HG03108 (cell line): ENCODE measurements around the gene PPFIBP2.
"Not testable (repeated sequence)": the region's sequence is repeated elsewhere in the genome, so short reads cannot be mapped to it uniquely, and the experiment has no call there.

Source experiments
- ATAC-seq: cut with Tn5 transposase; IDR thresholded peaks from one replicate; pipeline ENCODE4 v1.9.1; 2021; ENCODE audit warnings: moderate library complexity; ENCODE audit not compliant: unreplicated experiment

The PPFIBP2 gene

DNA sequence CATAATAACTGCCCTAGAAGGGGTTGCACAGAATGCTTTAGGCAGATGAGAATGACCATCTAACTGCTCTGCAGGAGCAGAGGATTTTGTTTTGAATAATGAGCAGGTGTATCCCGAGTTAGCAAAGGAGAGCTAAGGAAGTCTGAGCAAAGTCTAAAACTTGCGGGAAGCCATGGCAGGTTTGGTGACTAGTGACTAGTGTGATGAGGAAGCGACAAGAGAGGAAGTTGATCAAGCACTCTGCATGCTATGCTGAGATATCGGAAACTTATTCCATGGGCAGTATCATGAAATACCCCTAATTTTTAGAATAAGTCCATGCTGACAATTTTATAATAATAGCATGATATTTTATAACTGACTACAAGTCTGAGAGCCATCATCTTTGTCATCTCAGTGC lies 15.6 kb upstream of the PPFIBP2 start:
- no peak for ATAC-seq

DNA sequence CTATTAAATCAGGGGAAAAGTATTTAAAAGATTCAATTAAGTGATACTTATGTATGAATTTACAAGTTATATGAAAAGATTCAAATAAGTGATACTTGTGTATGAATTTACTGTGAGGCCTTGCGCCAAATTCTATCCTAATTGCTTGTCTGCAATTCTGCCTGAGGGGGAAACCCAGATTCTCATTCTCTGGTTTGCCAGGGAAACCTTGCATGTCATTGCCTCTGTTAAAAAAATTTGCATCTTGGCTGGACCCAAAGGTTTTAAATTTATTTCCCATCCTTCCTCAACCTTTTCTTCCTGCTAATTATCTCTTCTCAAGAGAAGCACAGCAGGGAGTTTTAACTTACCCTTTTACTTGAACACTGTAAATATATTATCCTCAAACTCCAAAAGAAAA lies 14.7 kb upstream of the PPFIBP2 start:
- ATAC-seq = no peak

DNA sequence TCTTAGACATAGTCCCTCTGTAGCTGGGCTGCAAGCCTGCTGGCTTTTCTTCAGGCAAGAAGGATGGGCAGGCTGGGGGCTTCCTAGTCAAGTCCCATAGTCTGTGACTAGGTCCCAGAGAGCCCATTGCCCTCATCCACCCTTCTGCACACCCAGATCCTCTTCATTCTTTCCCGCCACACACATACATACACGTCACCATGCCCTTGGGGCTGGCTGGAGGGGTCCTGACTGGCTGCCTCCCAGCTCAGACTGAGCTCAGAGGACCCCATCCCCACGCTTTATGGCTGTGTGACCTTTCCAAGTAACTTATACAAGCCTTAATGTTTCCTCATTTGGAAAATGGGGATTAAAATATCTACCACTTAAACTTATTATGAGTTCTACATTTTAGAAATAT lies 13.5 kb upstream of the PPFIBP2 start:
- ATAC-seq = no peak

DNA sequence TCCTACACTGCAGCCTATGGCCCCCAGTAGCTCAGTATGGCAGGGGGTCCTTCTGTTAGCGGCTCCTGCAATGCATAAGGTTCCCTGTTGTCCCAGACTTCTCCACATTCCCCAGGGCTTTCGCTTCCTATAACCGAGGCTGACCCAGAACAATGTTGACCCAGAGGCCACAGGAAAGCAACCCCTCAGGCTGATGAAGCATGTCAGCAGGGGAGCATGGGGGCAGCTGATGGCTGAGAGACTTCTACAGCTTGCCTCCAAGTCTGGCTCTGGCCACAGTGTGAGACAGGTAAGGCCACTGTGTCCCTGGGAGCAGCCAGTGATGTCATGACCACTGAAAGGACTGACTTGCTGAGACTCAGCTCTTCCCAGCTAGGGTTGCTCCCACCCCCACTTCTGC lies 12.5 kb upstream of the PPFIBP2 start:
- no peak for ATAC-seq

DNA sequence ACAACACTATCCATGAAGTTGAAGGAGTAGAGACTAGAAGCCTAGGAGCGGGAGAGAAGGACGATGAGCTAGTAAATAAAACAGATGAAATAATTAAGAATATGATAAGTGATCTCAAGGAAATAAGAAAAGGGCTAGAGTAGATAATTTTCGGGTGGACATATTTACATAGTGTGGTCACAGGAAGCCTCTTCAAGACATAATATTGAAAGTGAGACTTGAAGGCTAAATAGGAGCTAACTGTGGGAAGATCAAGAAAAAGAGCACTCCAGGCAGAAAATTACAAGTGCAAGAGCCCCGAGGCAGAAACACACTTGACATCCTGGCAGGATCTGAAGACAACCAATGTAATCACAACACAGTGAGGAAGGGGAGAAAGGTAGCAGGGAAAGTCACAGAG lies 11.9 kb upstream of the PPFIBP2 start:
- no peak for ATAC-seq

DNA sequence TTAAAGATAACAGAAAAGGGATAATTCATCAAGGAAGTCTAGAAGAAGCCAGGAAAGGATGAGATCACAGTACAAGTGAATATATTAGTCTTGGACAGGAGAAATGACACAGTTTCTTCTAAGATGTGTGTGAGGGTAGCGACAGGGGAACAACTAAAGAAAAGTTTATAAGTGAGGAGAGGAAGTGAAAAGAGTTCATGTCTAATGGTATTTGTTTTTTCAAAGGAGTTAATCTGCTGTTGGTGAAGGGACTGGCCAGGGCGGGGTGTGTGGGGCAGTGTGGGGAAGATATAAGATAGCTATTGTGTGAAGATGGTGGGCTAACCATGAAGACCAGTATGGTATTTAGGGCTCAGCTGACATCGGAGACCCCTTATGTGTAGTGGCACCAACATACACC lies 7.6 kb upstream of the PPFIBP2 start:
- no peak for ATAC-seq

DNA sequence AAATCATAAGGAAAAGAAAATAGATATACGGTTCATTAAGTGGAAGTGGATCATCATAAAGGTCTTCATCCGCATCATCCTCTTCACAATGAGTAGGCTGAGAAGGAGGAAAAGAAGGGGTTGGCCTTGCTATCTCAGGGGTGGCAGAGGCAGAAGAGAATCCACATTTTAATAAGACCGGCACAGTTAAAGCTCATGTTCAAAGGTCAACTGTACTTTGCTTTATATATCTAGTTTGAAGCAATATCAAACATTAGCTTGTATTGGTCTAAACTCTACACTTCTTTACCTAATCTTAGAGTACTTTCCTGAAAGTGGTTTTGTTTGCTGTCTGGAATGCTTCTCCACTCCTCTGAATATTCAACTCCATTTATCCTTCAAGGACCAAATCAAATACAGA lies 5.7 kb upstream of the PPFIBP2 start:
- ATAC-seq = no peak

DNA sequence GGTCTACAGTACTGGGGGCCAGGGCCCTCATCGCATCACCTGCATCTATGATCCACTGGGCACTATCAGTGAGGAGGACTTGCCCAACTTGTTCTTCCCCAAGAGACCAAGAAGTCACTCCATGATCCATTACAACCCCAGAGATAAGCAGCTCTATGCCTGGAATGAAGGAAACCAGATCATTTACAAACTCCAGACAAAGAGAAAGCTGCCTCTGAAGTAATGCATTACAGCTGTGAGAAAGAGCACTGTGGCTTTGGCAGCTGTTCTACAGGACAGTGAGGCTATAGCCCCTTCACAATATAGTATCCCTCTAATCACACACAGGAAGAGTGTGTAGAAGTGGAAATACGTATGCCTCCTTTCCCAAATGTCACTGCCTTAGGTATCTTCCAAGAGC lies 3.8 kb upstream of the PPFIBP2 start:
- ATAC-seq = no peak

DNA sequence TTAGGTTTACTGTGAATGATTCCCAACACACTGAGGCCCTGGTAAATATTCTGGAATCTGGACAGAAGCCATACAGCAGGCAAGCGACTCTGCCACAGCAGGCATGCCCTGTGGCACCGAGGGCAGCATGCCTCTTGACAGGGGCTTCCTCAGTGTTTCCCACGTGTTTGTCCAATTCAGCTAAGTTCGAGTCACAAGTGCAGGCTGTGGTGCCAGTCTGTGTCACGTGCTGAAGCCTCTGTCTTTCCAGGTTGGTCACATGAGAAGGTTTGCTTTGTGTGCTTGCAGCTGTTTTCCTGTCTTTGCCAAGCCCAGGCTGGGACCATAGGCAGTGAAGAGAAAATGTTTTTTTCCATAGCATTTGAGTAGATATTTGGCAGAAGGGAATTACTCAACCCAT lies 2.4 kb upstream of the PPFIBP2 start:
- ATAC-seq = no peak

DNA sequence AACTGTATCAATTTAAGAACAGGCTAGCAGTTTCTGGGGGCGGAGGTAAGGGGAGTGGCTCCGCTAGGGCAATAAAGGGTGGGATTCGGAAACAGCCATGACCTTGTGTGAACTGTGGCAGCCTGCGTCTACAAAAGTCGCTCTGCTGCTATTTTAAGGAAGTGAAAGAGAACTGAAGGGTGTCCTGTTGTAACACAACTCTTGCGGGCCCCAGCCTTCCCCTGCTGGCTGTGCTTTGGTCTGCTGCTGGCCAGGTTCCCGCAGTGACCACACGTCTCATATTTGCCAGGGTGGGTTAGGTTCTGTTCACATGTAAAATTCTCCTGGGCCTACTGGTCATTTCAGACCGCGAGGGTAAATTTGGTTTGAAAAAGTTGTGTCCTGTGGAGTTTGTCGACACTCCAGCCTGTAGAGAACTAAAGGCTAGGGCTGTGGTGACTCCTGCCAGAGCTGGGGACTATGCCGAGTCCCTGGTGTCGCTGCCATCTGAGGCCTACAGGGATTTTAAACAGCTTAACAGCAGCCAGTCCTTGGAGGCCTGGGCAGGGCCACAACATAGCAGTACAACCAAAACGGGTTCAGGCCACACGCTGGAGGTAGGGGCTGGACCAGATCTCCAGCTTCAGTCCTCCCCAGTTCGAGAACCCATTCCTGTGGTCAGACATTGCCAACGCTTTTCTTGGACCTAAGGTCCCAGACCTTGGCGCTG lies 1.1 kb upstream of the PPFIBP2 start:
- ATAC-seq = peak; percentile 64

DNA sequence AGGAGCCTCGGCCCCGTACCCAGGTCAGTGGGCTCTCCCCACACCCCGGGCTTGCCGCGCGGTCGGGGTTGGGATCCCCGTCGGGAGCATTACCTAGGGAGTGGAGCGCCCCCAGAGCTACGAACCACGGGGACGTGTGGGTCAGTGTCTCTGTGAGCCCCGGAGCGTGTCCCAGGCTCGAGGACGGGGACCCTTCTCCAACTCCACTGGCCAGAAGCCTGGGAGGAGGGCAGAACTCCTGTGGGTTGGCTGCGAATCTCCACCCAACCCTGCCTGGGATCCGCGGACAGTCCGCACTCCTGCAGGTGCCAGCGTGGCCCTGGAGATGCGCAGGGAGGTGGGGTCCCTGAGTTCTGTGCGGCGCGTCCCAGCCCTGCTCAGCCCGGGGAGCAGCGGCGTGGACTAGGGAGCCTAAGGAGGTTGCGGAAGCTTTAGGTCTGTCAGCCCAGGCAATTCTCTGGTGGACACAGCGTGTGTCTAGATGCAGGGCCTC lies 346 bp downstream of the PPFIBP2 start:
- ATAC-seq = no peak

DNA sequence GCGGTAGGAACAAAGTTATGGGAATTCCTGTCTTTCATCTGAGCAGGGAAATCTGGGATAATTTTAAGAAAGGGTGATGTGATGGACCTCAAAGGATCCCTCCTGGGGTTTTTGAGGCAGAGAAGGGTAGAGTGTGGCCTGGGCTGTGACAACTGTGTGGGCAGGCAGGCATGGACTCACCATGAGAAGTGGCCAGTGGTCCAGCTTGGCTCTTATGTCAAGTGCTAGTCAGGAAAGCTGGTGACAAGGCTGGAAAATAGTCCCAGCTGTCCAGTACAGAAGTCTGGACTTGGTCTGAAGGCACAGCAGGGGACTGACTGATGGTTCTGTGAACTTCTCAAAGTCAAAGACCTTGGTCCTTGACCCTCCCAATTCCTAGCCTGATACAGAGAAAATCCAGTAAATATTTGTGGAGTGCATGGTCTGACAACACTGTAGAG lies 1.7 kb downstream of the PPFIBP2 start:
- no peak for ATAC-seq

DNA sequence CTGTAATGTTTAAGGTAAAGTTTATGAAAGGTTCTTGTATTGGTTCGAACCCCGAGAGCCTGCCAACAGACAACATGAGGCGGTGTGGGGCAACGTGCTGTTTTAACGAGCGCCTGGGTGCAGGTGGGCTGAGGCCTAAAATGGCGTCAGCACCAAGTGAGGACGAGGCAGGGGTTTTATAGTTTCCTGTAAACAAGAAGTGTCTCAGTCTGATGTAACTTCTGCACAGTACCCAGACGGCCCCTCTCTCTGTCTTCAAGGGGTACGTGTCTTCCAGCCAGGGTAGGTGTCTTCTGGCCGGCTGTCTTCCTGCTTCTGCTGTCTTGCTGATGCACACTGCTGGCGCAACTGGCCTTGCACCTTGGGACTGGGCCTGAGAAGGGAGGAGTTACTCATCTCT lies 2.7 kb downstream of the PPFIBP2 start:
- ATAC-seq = no peak

DNA sequence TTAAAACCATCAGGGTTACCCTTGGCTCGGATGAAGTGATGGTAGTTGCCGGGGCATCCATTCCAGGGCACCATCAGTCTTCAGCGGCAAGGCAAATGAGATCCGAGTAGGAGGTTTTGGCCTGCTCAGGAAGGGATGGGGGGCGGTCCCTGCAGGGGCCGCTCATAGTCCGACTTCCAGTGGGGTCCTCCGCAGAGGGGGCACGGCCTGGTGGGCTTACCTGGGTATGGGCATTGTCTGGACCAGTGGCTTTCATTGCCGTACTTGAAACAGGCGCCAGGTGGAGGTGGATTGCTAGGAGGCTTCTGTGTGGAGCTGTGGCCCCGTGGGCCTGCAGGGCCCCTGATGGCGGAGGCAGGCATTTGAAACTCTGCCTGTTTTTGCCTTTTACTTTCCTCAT lies 3.9 kb downstream of the PPFIBP2 start:
- not testable (repeated sequence) for ATAC-seq

DNA sequence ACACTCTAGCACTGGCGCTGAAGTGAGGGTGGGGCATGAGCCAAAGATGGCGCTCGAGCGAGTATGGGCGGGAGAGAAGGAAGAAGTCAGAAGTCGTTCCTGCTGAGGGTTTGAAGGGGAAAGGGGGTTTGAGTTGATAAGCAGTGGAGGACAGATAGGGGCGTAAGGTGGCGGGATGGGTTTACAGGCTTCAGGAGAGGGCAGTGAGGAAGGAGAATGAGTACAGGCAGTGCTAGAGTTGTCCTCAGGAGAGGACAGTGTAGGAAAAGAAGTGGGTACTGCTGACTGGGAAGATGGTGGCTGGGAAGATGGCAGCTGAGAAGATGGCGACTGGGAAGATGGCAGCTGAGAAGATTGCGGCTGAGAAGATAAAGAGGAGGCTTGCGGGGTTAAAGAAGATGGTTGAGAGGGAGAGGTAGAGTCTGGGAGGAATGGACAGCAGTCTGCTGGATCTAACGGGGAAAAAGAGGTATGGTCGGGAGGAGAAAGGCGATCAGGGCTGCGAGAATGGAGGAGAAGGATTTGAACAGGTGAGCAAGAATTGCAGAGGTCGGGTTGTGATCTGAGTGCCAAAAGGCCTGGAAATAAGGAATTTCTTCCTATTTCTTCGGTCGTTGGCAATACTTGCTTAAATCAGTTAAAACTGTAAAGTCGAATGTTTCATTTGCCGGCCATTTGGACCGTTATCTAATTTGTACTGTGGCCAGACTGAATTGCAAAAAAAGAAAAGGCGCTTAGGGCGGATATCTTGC lies 5.2 kb downstream of the PPFIBP2 start:
- no peak for ATAC-seq

DNA sequence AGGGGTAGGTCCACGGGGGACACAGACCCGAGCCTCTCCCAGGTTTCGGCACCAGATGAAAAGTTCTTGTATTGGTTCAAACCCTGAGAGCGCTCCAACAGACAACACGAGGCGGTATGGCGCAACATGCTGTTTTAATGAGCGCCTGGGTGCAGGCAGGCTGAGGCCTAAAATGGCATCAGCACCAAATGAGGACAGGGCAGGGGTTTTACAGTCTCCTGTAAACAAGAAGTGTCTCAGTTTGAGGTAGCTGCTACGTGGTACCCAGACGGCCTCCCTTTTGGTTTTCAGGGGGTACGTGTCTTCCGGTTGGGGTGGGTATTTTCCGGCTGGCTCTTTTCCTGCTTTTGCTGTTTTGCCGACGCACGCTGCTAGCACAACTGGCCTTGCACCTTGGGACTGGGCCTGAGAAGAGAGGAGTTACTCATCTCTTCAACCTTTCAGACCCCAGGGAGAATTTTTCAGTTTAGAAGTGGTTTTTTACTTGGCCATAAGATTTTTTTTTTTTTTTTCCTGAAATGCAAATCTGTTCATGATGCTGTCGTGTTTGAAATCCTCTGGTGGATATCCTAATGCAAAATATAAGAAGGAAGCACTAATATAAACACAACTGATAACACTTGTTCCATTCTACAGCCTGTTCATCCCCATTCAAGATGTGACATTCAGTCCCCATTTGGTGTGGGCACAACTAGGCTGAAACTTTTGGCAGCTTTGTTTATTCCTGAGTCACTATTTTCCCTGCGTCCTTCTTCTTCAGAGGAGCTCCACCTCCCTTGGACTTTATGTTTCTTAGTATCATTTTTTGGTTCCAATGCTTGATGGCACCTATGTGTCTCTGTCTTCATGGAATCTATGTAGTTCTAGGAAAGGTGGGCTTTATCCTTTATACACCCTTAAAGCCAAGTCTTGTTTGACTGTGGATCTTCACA lies 6.5 kb downstream of the PPFIBP2 start:
- ATAC-seq = peak; percentile 52

DNA sequence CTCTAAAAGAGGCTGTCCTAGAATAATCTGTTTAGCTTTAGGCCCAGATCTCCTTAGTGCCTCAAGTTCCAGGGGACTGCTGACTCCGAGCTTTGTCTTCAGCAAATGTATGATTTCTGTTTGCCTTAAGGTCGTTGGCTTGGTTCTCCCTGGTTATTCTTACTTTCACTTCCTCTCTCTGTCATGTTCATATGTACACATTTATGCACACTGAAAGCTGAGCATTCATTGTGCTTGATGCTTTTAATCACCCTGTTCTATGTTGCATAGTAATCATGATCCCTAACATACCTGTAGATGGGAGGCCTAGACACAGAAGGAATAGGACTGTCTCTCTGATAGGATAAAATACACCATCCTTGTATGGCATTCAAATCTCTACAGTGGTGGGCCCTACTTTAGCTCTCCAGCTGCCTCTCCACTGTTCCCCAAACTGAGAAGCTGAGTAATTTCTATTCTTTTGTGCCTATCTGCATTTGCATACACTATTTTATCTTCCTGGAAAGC lies 7.2 kb downstream of the PPFIBP2 start:
- ATAC-seq = peak; percentile 71

DNA sequence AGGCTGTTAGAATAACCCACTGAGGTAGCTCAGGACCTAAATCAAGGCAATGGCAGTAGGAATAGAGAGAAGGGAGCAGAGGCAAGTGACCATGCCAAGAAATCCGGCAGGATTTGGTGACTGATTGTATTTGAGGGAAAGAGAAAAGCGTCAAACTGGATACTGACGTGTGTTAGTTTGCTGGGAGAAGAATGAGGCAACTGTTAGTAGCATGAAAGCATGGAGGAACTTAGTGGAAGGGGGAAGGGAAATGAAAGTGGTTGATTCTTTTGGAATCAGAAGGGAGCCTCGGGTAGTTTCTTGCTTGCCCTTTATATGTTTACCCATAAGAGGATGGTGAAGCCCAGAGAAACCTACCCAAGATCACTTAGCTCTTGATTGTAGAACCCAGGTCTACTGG lies 8.3 kb downstream of the PPFIBP2 start:
- ATAC-seq = no peak

DNA sequence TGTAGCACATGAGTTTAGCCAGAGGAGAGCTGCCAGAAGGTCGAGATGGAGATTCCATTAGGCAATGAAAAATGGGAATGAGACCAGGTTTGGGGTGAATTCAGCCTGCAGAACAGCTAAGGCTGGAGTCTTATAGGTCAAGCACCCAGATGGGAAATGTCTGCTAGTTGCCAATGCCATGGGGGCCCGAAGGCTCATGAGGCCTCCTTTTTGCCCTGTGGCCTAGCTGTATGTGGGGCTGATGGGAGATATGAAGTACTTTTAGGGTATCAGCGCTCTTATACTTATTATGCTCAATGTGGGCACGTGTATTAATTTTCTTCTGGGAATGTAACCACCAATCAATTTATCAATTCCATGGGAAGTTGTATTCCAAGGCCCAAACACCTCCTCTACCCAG lies 8.7 kb downstream of the PPFIBP2 start:
- ATAC-seq = no peak

DNA sequence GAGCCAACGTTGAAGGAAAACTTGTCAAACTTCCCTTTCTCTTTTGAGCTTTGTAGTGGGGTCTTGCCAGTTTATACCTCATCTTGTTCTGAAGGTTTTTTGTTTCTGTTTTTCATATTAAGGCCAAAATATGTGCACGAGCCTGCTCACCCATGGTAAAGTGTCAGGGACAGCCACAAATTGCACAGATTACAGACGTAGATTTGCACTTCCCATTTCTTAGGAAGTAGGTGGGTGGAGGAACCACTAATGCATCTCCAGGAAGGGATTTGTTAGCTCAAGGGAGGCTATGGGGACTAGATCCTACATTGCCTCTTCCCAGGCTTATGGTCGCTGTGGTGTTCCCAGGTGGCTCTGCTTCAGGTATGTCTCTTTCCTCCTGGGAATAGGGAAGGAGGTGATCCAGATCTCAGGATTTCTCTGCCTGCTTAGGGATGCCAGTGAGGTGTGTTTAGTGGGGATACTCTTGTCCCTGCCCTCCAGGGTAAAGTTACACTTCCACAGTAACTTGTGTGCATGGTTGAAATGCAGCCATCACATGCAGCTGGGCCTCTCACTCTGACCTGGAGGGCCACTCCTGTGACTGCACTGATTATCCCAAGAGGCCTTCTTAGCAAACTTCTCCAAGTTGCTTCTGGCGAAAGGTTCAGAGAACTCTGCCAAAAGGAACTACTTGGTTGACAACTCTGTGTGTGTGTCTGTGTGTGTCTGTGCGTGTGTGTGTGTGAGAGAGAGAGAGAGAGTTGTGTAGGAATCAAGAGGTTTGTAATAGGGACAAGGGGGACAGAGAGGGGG lies 9.8 kb downstream of the PPFIBP2 start:
- ATAC-seq = no peak
